Smooth muscle cell (in vitro differentiated cells): ENCODE results near the gene INO80. TPM values are rescaled to one million over a fixed set of nuclear protein-coding genes. Genes with fewer than 3 reads are reported as not detected.

Experiments
- DNase-seq: peaks from one replicate; lab custom pipeline; 2025; ENCODE audit not compliant: unreplicated experiment; lab: John Stamatoyannopoulos, UW
- H2AFZ ChIP-seq: fragments of 200-600 bp; sonication (generic); 2 replicates; pipeline ENCODE4 v1.6.0; 2016; ENCODE audit warnings: antibody characterized with exemption, low read depth, mild to moderate bottlenecking
- H3F3A ChIP-seq: fragments of 200-600 bp; sonication (generic); 2 replicates; pipeline ENCODE4 v1.6.0; 2017; ENCODE audit warnings: antibody characterized with exemption, low read depth
- H3K27ac ChIP-seq: fragments of 200-600 bp; sonication (generic); 2 replicates; pipeline ENCODE4 v1.5.1; 2016; ENCODE audit warnings: low read depth, mild to moderate bottlenecking
- H3K27me3 ChIP-seq: fragments of 200-600 bp; sonication (generic); 2 replicates; pipeline ENCODE4 v1.6.1; 2016; ENCODE audit warnings: low read depth, mild to moderate bottlenecking
- H3K36me3 ChIP-seq: fragments of 200-600 bp; sonication (generic); 2 replicates; pipeline ENCODE4 v1.5.1; 2016; ENCODE audit warnings: low read depth
- H3K4me1 ChIP-seq: fragments of 200-600 bp; sonication (generic); 2 replicates; pipeline ENCODE4 v1.5.1; 2016; ENCODE audit warnings: low read depth
- H3K4me2 ChIP-seq: fragments of 200-600 bp; sonication (generic); 2 replicates; pipeline ENCODE4 v1.6.0; 2016; ENCODE audit warnings: mild to moderate bottlenecking
- H3K4me3 ChIP-seq: fragments of 200-600 bp; sonication (generic); 2 replicates; pipeline ENCODE4 v1.5.1; 2016; ENCODE audit warnings: mild to moderate bottlenecking
- H3K79me2 ChIP-seq: fragments of 200-600 bp; sonication (generic); 2 replicates; pipeline ENCODE4 v1.6.0; 2016; ENCODE audit warnings: low read depth, mild to moderate bottlenecking
- H3K9ac ChIP-seq: fragments of 200-600 bp; sonication (generic); 2 replicates; pipeline ENCODE4 v1.6.0; 2016; ENCODE audit warnings: low read depth
- H3K9me3 ChIP-seq: fragments of 200-600 bp; sonication (generic); replicated peaks from 2 replicates; pipeline ENCODE4 v1.5.1; 2016; ENCODE audit warnings: low read depth
- H4K20me1 ChIP-seq: fragments of 200-600 bp; sonication (generic); 2 replicates; pipeline ENCODE4 v1.6.0; 2016; ENCODE audit warnings: low read depth
- CTCF ChIP-seq: fragments of 200-600 bp; sonication (generic); IDR thresholded peaks from 2 replicates; pipeline ENCODE4 v1.5.1; 2017; ENCODE audit warnings: borderline replicate concordance, mild to moderate bottlenecking, antibody characterized with exemption; ENCODE audit not compliant: insufficient read depth, poor library complexity, severe bottlenecking
- WGBS: methylation state at CpG from one replicate; pipeline ENCODE4 v1.1.7; 2016; ENCODE audit warnings: low lambda C conversion rate; 5-methylcytosine and 5-hydroxymethylcytosine counted together
- polyA plus RNA-seq: library from polyadenylated mRNA; unstranded; fragments of >200 nt; fragmentation: Nextera tagmentation; extraction: Ambion mirVana; gene quantifications from 2 replicates; pipeline ENCODE4 v1.2.1, GENCODE V29; 2016
- total RNA-seq: library from RNA; depleted of rRNA; stranded (reverse); fragments of >200 nt; gene quantifications from 2 replicates; pipeline ENCODE4 v1.2.3, GENCODE V29; 2014

The INO80 gene
- total and polyA plus RNA-seq, 2 experiments from 2014 or later = 4.4 to 8.3 TPM

GRCh38 chr15:40969363-40969762 lies 146.7 kb downstream of the INO80 start:
- H3K36me3 ChIP-seq = no peaks in the 10 kb centered on the region
- no peak overlapping the region for H2AFZ ChIP-seq
- H3K9me3 ChIP-seq = no peaks in the 10 kb centered on the region
- TF ChIP-seq CTCF = no peak
- H3K4me2 ChIP-seq = no peak overlapping the region
- no peak for DNase-seq
- no peak overlapping the region for H3K27ac ChIP-seq
- no peaks in the 10 kb centered on the region for H4K20me1 ChIP-seq
- no peaks in the 10 kb centered on the region for H3K79me2 ChIP-seq
- H3K4me1 ChIP-seq = no peaks in the 10 kb centered on the region
- no peak overlapping the region for H3K9ac ChIP-seq
- H3K27me3 ChIP-seq = no peaks in the 10 kb centered on the region
- no peaks in the 10 kb centered on the region for H3F3A ChIP-seq
- no peak overlapping the region for H3K4me3 ChIP-seq
- WGBS = 94% methylated on average over 8 of the region's 8 CpGs

DNA sequence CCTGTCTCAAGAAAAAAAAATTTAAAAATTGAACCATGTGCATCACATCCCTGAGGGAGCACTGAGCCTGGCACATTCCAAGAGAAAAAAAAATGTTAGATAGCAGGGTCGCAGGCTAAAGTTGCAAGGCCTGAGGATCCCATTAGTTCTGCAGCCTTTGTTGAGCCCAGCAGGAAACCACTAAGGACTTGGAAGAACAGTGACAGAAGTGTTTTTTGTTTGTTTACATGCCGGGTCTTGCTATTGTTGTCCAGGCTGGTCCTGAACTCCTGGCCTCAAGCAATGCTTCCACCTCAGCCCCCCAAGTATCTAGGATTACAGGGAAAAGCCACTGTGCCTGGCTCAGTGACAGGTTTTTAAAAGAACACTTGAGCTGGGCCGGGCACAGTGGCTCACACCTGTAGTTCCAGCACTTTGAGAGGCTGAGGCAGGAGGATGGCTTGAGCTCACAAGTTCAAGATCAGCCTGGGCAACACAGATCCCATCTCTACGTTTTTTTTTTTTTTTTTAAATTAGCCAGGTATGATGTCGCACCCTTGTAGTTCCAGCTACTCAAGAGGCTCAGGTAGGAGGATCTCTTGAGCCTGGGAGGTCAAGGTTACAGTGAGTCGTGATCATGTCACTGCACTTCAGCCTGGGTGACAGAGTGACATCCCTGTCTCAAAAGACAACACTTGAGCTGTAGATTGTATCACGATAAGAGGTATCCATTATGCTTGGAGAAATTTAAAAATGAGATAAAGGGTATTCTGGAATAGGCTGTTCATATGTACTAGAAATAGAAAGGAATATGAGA lies 147.6 kb downstream of the INO80 start:
- Histone ChIP-seq H3K27ac (no peak overlapping the region), H3K4me1 (no peaks in the 10 kb centered on the region), H3F3A (no peaks in the 10 kb centered on the region), H3K27me3 (no peaks in the 10 kb centered on the region), H3K9me3 (no peaks in the 10 kb centered on the region), H3K4me3 (no peak overlapping the region), H3K9ac (no peak overlapping the region), H3K36me3 (no peaks in the 10 kb centered on the region), H3K79me2 (no peaks in the 10 kb centered on the region), H4K20me1 (no peaks in the 10 kb centered on the region), H2AFZ (no peak overlapping the region), H3K4me2 (no peak overlapping the region)
- DNase-seq = no peak
- no peak for TF ChIP-seq CTCF
- 70% methylated on average over 7 of the region's 7 CpGs for WGBS

- Histone ChIP-seq H4K20me1 (no peaks in the 10 kb centered on the region), H3F3A (no peaks in the 10 kb centered on the region), H3K4me3 (no peak overlapping the region), H3K36me3 (no peaks in the 10 kb centered on the region), H2AFZ (no peak overlapping the region), H3K9ac (no peak overlapping the region), H3K9me3 (no peaks in the 10 kb centered on the region), H3K4me2 (no peak overlapping the region), H3K4me1 (peaks cover 2% of the 10 kb centered on the region), H3K79me2 (no peaks in the 10 kb centered on the region), H3K27me3 (no peaks in the 10 kb centered on the region), H3K27ac (no peak overlapping the region)
- WGBS = 87% methylated on average over 13 of the region's 13 CpGs
- DNase-seq = no peak
- TF ChIP-seq CTCF = no peak
Measured at GRCh38 chr15:40964634-40965033, 151.4 kb downstream of the INO80 start.

DNA sequence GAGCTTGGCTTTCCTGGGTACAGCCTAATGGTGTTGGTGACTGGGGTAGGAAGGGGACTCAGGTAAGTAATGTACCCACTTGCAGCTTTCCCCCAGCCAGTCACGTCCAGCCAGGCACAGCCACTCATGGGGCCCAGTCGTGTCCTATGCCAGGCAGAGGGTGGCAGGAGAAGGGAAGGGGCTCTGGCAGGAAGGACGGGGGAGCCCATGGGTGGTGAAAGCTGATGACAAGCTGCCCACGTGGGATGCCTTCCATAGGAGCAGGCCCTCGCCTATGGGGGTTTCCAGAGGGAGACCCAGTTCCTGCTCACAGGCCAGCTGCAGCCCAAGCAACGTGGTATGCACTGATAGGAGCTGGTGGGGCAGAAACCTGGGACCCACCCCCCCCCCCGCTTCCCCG lies 152.1 kb downstream of the INO80 start:
- no peak for TF ChIP-seq CTCF
- Histone ChIP-seq H3K36me3 (no peaks in the 10 kb centered on the region), H2AFZ (no peak overlapping the region), H3K4me3 (no peak overlapping the region), H3K27me3 (no peaks in the 10 kb centered on the region), H4K20me1 (no peaks in the 10 kb centered on the region), H3K4me2 (no peak overlapping the region), H3K4me1 (peaks cover 6% of the 10 kb centered on the region), H3F3A (no peaks in the 10 kb centered on the region), H3K79me2 (no peaks in the 10 kb centered on the region), H3K9me3 (no peaks in the 10 kb centered on the region), H3K9ac (no peak overlapping the region), H3K27ac (no peak overlapping the region)
- DNase-seq = no peak
- 88% methylated on average over 8 of the region's 8 CpGs for WGBS
